ENCODE results near the gene IFTAP. TPM values are rescaled to one million over a fixed set of nuclear protein-coding genes. Genes with fewer than 3 reads are reported as not detected.

The IFTAP gene
- polyA plus RNA-seq, 1 of the 3 experiments (the other 2 are of a cell fraction) = 21.8 TPM

DNA sequence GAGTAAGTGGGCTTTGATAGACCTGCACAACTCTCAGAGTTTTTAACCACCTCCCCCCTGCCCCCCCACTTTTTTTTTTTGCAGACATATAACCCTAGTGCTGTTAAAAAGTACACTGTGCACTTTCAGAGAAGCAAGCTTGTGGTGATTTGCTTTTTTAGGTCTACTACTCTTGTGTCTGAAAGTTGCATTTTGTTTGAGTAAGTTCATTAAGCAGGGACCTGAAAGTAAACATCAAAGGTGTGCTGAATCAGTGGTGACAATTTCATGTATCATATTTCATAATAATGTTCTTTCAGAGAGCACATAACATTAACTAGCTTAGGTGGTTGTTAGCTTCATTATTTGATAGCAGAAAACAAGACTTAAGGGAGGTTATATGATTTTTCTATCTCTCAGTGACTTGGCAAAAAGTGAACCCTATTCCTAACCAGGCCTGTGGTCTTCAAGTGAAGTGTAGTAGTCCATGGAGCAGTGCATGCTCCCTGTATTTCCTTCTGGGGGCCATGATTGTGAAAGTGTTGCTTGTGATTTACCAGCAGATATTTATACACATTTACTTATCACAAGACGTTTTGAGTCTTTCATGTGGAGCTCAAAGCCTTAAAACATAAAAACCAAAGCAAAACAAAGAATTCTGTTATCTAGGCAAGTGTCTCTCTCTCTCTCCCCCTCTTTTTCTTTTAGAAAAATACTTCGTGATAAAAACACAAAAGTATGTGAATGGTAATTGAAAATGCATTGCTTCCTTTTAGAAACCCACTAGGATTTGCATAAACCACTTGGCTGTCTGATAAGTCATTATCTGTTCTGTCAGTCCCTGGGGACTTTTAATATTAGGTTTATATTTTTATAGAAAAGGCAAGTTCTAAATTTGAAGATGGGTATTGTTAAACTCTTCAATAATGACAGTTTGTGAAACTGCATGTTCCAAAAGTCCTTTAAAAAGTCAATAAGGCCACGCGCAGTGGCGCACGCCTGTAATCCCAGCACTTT, 11.2 kb downstream of the IFTAP start:
- Histone ChIP-seq H3K4me1 (ENCODE audit: control insufficient read depth in 1 of 2, insufficient read depth in 2 of 2, low read depth in 1 of 2, low read length in 1 of 2) (peaks cover 0 to 8% of the 10 kb centered on the region in 2 experiments; a peak in 2 of 4 replicates), H3K79me2 (ENCODE audit: insufficient read depth) (no peaks in the 10 kb centered on the region), H2AFZ (ENCODE audit: low read depth) (no peak overlapping the region), H3F3A (replicated peaks; ENCODE audit: insufficient read depth) (no peaks in the 10 kb centered on the region), H3K9me2 (no peaks in the 10 kb centered on the region), H3K4me2 (no peak overlapping the region), H3K9me3 (no peaks in the 10 kb centered on the region), H3K9ac (no peak overlapping the region), H3K4me3 (ENCODE audit: low read depth in 2 of 2, low read length in 1 of 2) (no peak overlapping the region), H3K27ac (ENCODE audit: low read depth in 2 of 2, low read length in 1 of 2) (peak overlapping the region in 1 of 2 experiments; percentile 43; a peak in 2 of 4 replicates), H3K36me3 (replicated peaks in 1 of 2; ENCODE audit: control insufficient read depth in 1 of 2, insufficient read depth in 2 of 2, low read length in 1 of 2) (peaks cover 0 to 4% of the 10 kb centered on the region in 2 experiments), H4K20me1 (ENCODE audit: insufficient read depth) (no peaks in the 10 kb centered on the region), H3K27me3 (ENCODE audit: insufficient read depth) (no peaks in the 10 kb centered on the region)
- TF ChIP-seq SMC3 (IDR thresholded peaks at IDR 0.05; ENCODE audit: low read depth, low read length) = no peak
- TF ChIP-seq TEAD4 (IDR thresholded peaks at IDR 0.05; ENCODE audit: borderline replicate concordance, insufficient read depth) = no peak
- no peak for TF ChIP-seq MXI1 (IDR thresholded peaks at IDR 0.05; ENCODE audit: low read depth, low read length)
- TF ChIP-seq FOXM1 (IDR thresholded peaks at IDR 0.05; ENCODE audit: low read depth) = no peak
- TF ChIP-seq TAF1 (IDR thresholded peaks at IDR 0.05; ENCODE audit: borderline replicate concordance, low read depth, low read length) = no peak
- no peak for TF ChIP-seq MEF2A (IDR thresholded peaks at IDR 0.05; ENCODE audit: borderline replicate concordance, low read depth)
- TF ChIP-seq RCOR1 (IDR thresholded peaks at IDR 0.05; ENCODE audit: low read length) = no peak
- no peak for TF ChIP-seq FOXJ3 (CRISPR knock-in tag; IDR thresholded peaks at IDR 0.05)
- no peak for TF ChIP-seq FOSL2 (IDR thresholded peaks at IDR 0.05; ENCODE audit: borderline replicate concordance, low read depth)
- CTCF ChIA-PET = interaction anchor here (1.0 kb wide), 1 partner anchor 41 kb away, joined by 3 read pairs; no protein-coding TSS in a partner anchor
- POLR2A ChIA-PET = no interaction called here
- no peak for DNase-seq
- 85% methylated on average over 6 of the region's 6 CpGs for WGBS (ENCODE audit: low lambda C conversion rate)

DNA sequence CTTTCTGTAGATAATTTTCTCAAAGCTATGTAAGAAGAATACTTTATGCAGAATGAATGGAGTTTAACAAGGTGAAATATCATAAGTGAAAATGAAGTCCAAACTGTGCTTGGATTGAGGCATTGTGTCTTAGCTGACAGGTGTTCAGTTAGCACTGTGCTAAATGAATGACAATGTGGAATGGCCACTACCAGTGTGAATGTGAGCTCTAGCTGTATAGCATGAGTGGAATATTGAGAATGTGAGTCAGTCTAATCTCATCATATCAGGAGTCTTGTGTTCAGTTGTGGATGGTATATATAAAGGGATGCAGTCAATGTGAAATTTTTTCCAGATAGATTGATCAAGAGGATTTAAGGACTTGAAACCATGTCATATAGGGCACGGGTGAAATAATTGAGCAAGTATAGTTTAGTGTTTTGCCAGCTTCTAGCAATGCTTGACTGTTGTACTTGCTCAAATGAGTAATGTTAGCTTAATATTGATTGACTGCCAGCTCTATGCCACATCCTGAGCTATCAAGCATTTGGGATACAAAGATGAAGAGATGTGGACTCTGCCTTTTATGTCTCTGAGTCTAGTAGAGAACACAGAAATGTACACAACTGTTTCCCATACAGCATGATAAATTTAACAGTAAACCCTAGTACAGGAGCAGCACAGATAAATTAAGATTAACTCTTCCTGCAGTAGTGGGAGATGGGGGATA, 14.3 kb downstream of the IFTAP start:
- no peak overlapping the region for H3K4me2 ChIP-seq
- WGBS (ENCODE audit: low lambda C conversion rate) = 77% methylated on average over 1 of the region's 1 CpG
- CTCF ChIA-PET = interaction anchor here (1.1 to 3.6 kb wide), 6 partner anchors 9 to 138 kb away, joined by 3 to 18 read pairs (median 4); no protein-coding TSS in a partner anchor

More for the DNA sequence above, 14.3 kb downstream of the IFTAP start:
- POLR2A ChIA-PET = no interaction called here
- H3K36me3 ChIP-seq (replicated peaks in 1 of 2; ENCODE audit: control insufficient read depth in 1 of 2, insufficient read depth in 2 of 2, low read length in 1 of 2) = peaks cover 0 to 7% of the 10 kb centered on the region in 2 experiments
- H2AFZ ChIP-seq (ENCODE audit: low read depth) = no peak overlapping the region
- no peak overlapping the region for H3K9ac ChIP-seq
- TF ChIP-seq SIN3A (IDR thresholded peaks at IDR 0.05; ENCODE audit: borderline replicate concordance, low read depth, low read length) (no peak), YY1 (IDR thresholded peaks at IDR 0.05; ENCODE audit: low read depth) (no peak), SMC3 (IDR thresholded peaks at IDR 0.05; ENCODE audit: low read depth, low read length) (no peak)
- TF ChIP-seq, protein P1, sequence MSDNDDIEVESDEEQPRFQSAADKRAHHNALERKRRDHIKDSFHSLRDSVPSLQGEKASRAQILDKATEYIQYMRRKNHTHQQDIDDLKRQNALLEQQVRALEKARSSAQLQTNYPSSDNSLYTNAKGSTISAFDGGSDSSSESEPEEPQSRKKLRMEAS (IDR thresholded peaks at IDR 0.05; ENCODE audit: low read depth) = no peak
- H3K9me2 ChIP-seq = no peaks in the 10 kb centered on the region
- DNase-seq = no peak
- no peaks in the 10 kb centered on the region for H3K9me3 ChIP-seq
- no peaks in the 10 kb centered on the region for H3K79me2 ChIP-seq (ENCODE audit: insufficient read depth)
- peaks cover 0 to 21% of the 10 kb centered on the region in 2 experiments; a peak in 2 of 4 replicates for H3K4me1 ChIP-seq (ENCODE audit: control insufficient read depth in 1 of 2, insufficient read depth in 2 of 2, low read depth in 1 of 2, low read length in 1 of 2)
- no peaks in the 10 kb centered on the region for H3F3A ChIP-seq (replicated peaks; ENCODE audit: insufficient read depth)
- no peak overlapping the region for H3K4me3 ChIP-seq (ENCODE audit: low read depth in 2 of 2, low read length in 1 of 2)
- H3K27me3 ChIP-seq (ENCODE audit: insufficient read depth) = no peaks in the 10 kb centered on the region
- H4K20me1 ChIP-seq (ENCODE audit: insufficient read depth) = no peaks in the 10 kb centered on the region
- H3K27ac ChIP-seq (ENCODE audit: low read depth in 2 of 2, low read length in 1 of 2) = peak overlapping the region in 1 of 2 experiments; percentile 85; a peak in 2 of 4 replicates

Data from SK-N-SH (cell line).